ENCODE data around the gene MLYCD.
"Not testable (repeated sequence)": the region's sequence is repeated elsewhere in the genome, so short reads cannot be mapped to it uniquely, and the experiment has no call there.

The MLYCD gene

DNA sequence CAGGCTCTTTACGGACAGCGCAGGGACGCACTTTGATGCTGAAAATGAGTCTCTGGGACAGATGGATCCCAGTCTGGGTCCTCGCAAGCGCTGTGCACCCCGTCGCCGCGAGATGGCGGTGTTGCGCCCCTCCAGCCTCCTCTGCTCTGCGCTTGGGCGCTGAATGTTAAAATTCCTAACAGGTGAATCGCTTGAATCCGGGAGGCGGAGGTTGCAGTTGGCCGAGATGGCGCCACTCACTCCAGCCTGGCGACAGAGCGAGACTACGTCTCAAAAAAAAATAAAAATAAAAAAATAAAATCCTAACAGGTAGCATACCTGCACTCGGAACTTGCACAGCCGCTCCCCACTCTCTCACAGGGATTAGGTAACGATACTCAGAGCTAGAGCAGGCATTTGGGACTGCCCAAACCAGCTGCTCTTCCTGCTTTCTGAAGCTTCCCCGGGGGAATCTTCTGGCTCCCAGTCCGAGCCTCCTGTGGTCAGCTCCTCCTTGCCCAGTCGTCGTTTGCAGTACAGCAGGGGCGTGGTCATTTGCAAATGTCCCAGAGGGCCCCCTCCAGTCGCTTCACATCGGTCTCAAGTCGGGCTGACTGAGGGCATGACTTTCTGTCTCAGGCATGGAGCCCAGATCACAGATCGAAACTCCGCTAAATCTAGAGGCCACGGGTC, 27.9 kb downstream of the MLYCD start:
- peak; percentile 75 for DNase-seq

DNA sequence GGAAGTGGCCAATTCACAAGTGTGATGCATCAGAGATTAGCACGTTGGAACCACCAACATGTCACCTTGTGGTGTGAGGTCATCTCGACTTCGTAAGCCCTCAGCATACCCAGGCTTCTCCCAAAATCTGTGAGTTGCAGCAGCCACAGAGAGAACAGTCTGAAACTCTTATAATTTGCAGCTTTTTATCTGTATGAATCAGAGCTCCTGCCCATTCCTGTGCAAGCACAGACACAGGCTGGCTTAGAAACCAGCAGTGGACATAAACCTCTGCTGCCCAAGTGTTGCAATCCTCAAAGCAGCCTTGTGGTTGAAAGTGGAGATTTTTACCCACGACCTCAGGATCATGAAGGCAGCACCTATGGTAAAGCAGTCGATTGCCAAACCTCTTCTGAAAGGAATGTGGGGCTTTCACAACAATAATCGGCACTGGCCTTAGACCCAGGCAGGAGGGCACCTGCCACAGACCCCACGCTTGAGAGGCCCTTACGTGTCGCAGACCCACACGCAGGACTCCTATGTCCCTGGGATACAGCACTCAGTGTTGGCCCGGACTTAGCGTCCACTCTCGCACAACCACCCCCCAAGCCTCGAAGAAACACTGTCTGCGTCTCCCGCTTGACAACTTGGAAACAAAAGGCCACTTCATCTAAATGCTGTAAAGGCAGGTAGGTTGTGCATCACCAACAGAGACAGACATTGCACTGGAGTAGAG, 29.6 kb downstream of the MLYCD start:
- peak; percentile 83 for DNase-seq

- DNase-seq: no peak
Measured at GRCh38 chr16:83929811-83930555, 31.1 kb downstream of the MLYCD start.

DNA sequence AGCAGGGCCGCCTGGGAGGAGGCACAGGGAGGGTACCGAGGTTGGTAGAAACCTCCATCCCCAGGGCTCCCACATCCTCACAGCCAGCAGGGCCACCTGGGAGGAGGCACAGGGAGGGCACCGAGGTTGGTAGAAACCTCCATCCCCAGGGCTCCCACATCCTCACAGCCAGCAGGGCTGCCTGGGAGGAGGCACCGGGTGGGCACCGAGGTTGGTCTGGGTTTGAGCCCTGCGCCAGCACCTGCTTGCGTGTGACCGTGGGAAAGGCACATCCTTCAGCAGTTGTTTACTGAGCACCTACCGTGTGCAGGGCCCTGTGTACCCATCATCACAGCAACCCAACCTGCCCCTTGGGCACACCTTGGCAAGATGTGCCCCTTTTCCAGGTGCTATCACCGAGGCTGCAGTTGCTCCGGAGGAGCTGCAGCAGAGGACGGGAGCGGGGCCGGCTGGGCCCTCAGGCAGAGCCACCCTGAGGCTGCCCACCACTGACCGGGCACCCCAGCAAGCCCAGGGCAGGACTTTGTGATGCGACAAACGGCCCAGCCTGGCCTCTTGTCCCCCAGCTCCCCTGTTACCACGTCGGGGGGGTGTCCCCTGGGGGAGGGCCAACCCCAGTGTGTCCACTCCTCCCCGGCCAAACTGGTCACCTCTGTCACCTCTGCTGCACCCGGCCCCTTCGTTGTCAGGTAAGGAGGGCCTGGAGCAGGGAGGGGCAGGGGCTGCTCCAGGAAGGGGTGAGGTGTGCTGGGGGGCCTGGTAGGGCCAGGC, 32.0 kb downstream of the MLYCD start:
- no peak for DNase-seq

- DNase-seq: no peak
Measured at GRCh38 chr16:83931556-83931955, 32.6 kb downstream of the MLYCD start.

GRCh38 chr16:83932304-83932703, 33.4 kb downstream of the MLYCD start:
- DNase-seq: no peak

DNA sequence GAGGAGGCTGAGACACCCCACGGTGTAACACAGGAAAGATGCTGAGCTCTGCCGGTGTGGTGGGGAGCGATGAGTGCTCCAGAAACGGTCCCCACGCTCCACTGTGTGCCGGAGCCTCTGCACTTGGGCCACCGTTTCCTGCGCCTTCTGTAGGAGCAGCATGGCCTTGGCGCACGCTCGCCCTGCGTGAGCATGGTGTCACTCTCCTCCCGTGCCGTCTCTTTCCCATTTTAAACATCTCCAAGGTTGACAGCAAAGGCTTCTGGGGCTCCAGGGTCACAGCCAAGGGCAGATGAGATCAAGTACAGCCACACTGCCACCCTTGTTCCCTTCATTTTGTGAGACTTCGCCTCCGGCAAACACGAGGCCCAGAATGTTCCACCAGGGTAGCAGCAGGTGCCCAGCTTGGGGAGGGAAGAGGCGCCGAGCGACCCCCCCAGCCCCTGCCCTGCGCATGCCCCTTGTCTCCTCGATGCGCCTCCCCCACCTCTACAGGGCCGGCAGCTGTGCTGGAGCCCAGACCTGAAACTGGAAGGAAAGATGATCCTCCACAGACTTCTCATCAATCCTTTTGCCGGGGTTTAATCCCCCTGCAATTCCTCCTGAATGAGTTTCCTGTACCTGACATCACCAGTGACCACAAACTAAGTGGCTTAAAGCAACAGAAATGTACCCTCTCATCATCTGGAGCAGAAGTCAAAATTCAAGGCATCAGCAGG, 34.2 kb downstream of the MLYCD start:
- no peak for DNase-seq

DNA sequence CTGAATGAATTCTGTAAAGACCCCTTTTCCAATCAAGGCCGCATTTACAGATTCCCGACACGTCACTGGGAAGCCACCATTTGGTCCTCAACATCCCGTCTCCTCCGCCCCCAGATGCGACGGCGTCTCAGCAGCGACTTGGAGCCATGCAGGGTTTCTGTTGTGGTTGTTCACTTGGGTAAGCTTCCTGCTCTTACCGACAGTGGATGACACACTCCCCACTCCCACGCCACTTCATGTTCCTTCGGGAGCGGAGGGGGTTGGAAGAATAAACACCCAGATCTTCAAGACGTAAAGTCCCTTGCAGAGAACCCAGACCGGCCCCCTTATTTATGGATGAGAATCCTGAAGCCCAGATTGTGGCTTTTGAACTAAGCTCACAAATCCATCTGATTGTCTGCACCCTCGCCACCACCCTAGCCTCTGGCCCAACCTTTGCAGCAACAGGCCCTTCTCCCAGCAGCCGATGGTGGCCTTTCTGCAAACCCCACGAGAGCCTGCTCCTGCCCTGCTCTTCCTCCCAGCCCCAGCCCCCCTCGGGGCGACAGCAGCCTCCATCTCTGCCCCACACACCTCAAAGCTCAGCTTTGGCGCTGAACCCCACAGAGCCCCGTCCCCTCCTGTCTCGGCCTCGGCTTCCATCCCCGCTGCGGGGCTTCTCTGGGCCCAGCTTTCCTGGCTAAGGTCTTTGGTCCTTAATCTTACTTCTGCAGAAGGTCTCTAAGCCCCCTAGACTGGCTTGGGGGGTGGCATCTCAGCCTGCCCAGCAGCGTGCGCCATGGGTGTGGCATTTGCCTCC, 35.2 kb downstream of the MLYCD start:
- DNase-seq: no peak

DNA sequence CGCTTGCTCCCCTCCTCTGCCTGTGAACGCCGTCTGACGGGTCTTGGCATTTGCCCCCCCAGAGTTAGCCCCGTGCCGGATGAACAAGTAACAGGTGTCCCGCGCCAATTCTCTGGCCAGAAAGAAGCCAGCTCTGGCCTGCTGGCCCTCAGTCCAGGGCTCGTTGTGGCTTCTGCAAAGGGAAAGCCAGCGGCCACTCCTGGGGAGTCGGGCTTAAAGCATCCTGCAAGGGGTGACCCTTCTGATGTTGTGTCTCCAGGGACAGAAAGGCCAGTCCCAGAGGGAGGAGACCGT, 35.7 kb downstream of the MLYCD start:
- no peak for DNase-seq

- no peak for DNase-seq
Measured at GRCh38 chr16:83935005-83935857, 36.3 kb downstream of the MLYCD start.

- DNase-seq: no peak
Measured at GRCh38 chr16:83935858-83936255, 36.9 kb downstream of the MLYCD start.

GRCh38 chr16:83936581-83937165, 37.8 kb downstream of the MLYCD start:
- no peak for DNase-seq

DNA sequence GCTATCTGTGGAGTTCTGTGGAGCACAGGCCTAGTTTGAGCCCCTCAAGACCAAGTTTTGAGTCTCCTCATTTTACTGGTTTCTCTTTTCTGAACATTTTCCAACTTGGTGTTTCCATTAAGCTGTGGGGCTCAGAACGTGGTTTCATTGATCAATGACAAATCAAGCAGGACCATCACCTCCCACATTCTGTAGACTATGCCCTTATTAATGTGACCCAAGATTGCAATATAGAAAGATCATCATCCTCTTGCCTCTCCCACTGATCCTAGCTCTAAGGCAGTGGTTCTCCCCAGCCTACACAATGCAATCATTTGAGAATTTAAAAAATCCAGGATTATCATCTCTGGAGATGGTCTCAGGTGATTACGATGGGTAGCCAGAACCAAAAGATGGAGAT, 38.4 kb downstream of the MLYCD start:
- DNase-seq: no peak

DNA sequence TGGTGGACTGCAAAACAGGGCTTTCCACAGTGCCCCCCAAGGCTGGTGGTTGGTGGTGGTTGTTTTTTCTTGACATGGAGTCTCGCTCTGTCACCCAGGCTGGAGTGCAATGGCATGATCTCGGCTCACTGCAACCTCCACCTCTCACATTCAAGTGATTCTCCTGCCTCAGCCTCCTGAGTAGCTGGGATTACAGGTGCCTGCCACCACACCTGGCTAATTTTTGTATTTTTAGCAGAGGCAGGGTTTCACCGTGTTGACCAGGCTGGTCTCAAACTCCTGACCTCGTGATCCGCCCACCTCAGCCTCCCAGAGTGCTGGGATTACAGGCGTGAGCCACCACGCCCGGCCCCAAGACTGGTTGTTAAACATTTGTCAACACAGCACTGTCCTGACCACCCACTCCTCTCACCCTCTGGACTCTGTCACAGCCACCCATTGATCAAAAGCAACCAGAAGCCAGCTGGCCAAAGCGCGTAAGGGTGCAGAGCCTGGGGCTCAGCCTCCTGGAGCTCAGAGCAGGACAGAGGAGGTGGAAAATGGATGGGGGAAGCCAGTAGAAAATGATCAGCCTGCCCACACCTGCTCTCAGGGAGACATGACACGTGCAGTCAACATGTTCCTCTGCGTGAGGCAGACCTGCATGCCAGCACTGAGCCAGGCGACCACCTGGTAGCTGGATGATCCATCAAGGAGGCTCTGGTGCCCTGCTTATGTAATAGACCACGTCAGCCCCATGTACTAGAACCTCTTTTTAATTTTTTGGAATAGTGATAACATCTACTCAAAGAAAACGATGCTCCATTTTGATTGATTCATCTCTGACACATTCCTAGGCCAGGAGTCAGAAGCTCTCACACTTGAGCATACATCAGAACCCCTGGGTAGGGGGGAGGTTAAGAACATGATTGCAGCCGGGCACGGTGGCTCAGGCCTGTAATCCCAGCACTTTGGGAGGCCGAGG, 39.3 kb downstream of the MLYCD start:
- DNase-seq: no peak

DNA sequence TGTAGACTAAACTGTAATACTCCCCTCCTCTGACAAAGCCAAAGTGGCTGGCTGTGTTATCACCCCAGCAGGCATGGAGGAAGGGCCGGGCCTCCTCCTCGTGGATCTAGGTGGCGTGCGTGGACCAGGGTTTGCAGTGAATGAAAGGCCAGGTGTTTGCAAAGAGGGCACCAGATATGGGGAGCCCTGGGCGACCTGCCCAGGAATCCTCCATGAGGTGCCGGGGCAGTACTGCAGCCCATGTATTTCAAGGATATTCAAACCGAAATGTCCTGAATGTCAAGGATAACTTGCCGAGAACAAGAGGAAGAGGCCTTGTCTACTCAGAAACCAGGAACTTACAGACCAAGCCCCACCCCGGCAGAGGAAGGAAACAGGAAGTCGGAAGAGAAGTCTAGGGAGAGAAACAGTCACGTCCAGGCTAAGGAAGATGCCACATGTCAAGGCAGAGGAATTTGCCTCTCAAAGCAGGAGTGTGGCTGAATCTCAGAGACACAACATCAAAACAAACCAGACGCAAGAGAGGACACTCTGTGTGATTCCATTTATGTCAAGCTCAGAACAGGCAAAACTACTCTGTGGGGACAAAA, 40.4 kb downstream of the MLYCD start:
- DNase-seq: no peak

GRCh38 chr16:83940119-83940518, 41.2 kb downstream of the MLYCD start:
- DNase-seq: no peak

DNA sequence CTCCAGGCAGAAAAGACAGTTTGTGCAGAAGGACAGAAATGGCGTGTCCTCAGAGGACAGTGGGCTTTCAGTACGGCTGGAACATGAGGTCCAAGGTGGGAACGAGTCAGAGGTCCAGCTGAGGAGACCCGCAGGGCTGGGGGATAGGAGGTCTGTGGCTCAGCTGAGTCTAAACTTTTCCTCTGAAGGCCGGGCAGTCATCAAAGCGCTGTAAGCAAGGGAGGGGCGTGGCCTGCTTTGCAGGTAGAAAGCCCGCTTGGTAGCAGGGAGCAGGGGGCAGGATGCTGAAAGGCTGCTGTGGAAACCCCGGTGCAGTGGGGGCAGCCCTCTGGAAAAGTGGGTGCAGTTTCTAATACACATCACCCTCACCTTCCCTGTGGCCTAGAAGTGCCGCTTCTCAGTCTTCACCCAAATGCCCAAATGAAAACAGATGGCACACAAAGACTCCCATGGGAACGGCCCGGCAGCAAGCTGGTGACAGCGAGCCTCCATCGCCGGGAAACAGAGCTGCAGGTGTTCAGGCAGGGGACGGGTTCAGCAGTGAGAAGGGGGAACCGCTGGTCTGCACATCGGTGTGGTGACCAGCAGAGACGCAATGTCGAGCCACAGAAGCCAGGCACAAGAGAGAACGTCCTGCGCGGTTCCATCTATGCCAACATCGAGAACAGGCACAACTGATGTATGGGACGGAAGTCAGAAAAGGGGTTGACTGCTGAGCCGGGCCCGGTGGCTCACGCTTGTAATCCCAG, 41.9 kb downstream of the MLYCD start:
- no peak for DNase-seq

GRCh38 chr16:83941546-83941945, 42.6 kb downstream of the MLYCD start:
- not testable (repeated sequence) for DNase-seq

Data from NCI-H226 (cell line).